Mesenchymal stem cell (in vitro differentiated cells and primary cell): ENCODE data around the gene COBLL1.
A peak's percentile ranks its signal among the peaks of the same experiment; 100 is the strongest.

Experiments used
- DNase-seq: peaks from one replicate; pipeline ENCODE4 v3.0.0-alpha.2; 2013
- H2AFZ ChIP-seq: one replicate; pipeline ENCODE4 v1.6.1; 2013; ENCODE audit warnings: low read depth, mild to moderate bottlenecking, control low read depth, inconsistent platforms, low read length, moderate library complexity
- H2AK5ac ChIP-seq: 2 replicates; pipeline ENCODE4 v1.6.1; 2013; ENCODE audit warnings: low read length, moderate library complexity, mild to moderate bottlenecking, inconsistent platforms; ENCODE audit not compliant: severe bottlenecking
- H2BK120ac ChIP-seq: one replicate; pipeline ENCODE4 v1.6.1; 2013; ENCODE audit warnings: low read depth, mild to moderate bottlenecking, inconsistent platforms, low read length, moderate library complexity
- H2BK12ac ChIP-seq, 2 experiments: one replicate each; pipeline ENCODE4 v1.6.1; 2013; ENCODE audit warnings: inconsistent platforms in 2 of 2, low read length in 2 of 2, mild to moderate bottlenecking in 2 of 2, moderate library complexity in 2 of 2, control low read depth in 1 of 2
- H2BK15ac ChIP-seq: one replicate; pipeline ENCODE4 v1.6.1; 2013; ENCODE audit warnings: mild to moderate bottlenecking, low read depth, inconsistent platforms; ENCODE audit not compliant: poor library complexity, severe bottlenecking
- H2BK5ac ChIP-seq: 2 replicates; pipeline ENCODE4 v1.6.1; 2013; ENCODE audit warnings: low read depth, mild to moderate bottlenecking, low read length, control low read depth, inconsistent platforms; ENCODE audit not compliant: poor library complexity, severe bottlenecking
- H3K14ac ChIP-seq, 2 experiments: one replicate each; pipeline ENCODE4 v1.6.1; 2013; ENCODE audit warnings: inconsistent platforms in 2 of 2, low read length in 2 of 2, control low read depth in 1 of 2, mild to moderate bottlenecking in 1 of 2, moderate library complexity in 1 of 2
- H3K18ac ChIP-seq, 2 experiments: one replicate each; pipeline ENCODE4 v1.6.1; 2013; ENCODE audit warnings: inconsistent platforms in 2 of 2, low read length in 2 of 2, control low read depth in 1 of 2, low read depth in 1 of 2, mild to moderate bottlenecking in 1 of 2
- H3K23ac ChIP-seq, 2 experiments: one replicate each; pipeline ENCODE4 v1.6.1; 2013; ENCODE audit warnings: inconsistent platforms in 2 of 2, low read length in 2 of 2, mild to moderate bottlenecking in 2 of 2, moderate library complexity in 2 of 2, control low read depth in 1 of 2
- H3K27ac ChIP-seq: 2 replicates; pipeline ENCODE4 v1.5.1; 2013; ENCODE audit warnings: mild to moderate bottlenecking, moderate library complexity, low read length, control low read depth, inconsistent platforms; ENCODE audit not compliant: poor library complexity, severe bottlenecking
- H3K27me3 ChIP-seq, 2 experiments: 2 replicates each; pipeline versions ENCODE4 v1.6.1 to v1.7.0; 2013; ENCODE audit warnings: low read length in 2 of 2, mild to moderate bottlenecking in 2 of 2, moderate library complexity in 2 of 2, control low read depth in 1 of 2, inconsistent platforms in 1 of 2; ENCODE audit not compliant: control insufficient read depth in 1 of 2, insufficient read depth in 1 of 2
- H3K36me3 ChIP-seq, 2 experiments: 2 replicates each; pipeline versions ENCODE4 v1.6.1 to v1.7.0; 2013; ENCODE audit warnings: low read length in 2 of 2, control low read depth in 1 of 2, inconsistent platforms in 1 of 2, low read depth in 1 of 2, mild to moderate bottlenecking in 1 of 2; ENCODE audit not compliant: insufficient read depth in 2 of 2, control insufficient read depth in 1 of 2
- H3K4ac ChIP-seq, 2 experiments: one replicate each; pipeline ENCODE4 v1.6.1; 2013; ENCODE audit warnings: inconsistent platforms in 2 of 2, low read length in 2 of 2, mild to moderate bottlenecking in 2 of 2, moderate library complexity in 2 of 2, control low read depth in 1 of 2, low read depth in 1 of 2
- H3K4me1 ChIP-seq: 2 replicates; pipeline ENCODE4 v1.6.1; 2013; ENCODE audit warnings: low read depth, low read length, control low read depth; ENCODE audit not compliant: control insufficient read depth, insufficient read depth
- H3K4me2 ChIP-seq: 2 replicates; pipeline ENCODE4 v1.6.1; 2013; ENCODE audit warnings: low read length, mild to moderate bottlenecking, inconsistent platforms; ENCODE audit not compliant: poor library complexity, severe bottlenecking
- H3K4me3 ChIP-seq, 2 experiments: 2 replicates each; pipeline versions ENCODE4 v1.5.1 to v1.7.0; 2013; ENCODE audit warnings: low read length in 2 of 2, mild to moderate bottlenecking in 2 of 2, control low read depth in 1 of 2, low read depth in 1 of 2; ENCODE audit not compliant: insufficient read depth in 1 of 2
- H3K79me1 ChIP-seq: replicated peaks from 2 replicates; pipeline ENCODE4 v1.6.1; 2013; ENCODE audit warnings: mild to moderate bottlenecking, control low read depth, low read length, inconsistent platforms; ENCODE audit not compliant: poor library complexity, severe bottlenecking
- H3K9ac ChIP-seq: 2 replicates; pipeline ENCODE4 v1.7.0; 2013; ENCODE audit warnings: mild to moderate bottlenecking, low read length, moderate library complexity
- H3K9me3 ChIP-seq: 2 replicates; pipeline ENCODE4 v1.7.0; 2013; ENCODE audit warnings: mild to moderate bottlenecking, low read length; ENCODE audit not compliant: control insufficient read depth
- H4K8ac ChIP-seq: one replicate; pipeline ENCODE4 v1.6.1; 2013; ENCODE audit warnings: inconsistent platforms, mild to moderate bottlenecking, low read length, moderate library complexity
- H4K91ac ChIP-seq: one replicate; pipeline ENCODE4 v1.6.1; 2013; ENCODE audit warnings: mild to moderate bottlenecking, low read length, inconsistent platforms
- WGBS: methylation state at CpG from one replicate; pipeline ENCODE4 v1.1.7; 2013; ENCODE audit warnings: mixed read lengths; 5-methylcytosine and 5-hydroxymethylcytosine counted together

The COBLL1 gene

DNA sequence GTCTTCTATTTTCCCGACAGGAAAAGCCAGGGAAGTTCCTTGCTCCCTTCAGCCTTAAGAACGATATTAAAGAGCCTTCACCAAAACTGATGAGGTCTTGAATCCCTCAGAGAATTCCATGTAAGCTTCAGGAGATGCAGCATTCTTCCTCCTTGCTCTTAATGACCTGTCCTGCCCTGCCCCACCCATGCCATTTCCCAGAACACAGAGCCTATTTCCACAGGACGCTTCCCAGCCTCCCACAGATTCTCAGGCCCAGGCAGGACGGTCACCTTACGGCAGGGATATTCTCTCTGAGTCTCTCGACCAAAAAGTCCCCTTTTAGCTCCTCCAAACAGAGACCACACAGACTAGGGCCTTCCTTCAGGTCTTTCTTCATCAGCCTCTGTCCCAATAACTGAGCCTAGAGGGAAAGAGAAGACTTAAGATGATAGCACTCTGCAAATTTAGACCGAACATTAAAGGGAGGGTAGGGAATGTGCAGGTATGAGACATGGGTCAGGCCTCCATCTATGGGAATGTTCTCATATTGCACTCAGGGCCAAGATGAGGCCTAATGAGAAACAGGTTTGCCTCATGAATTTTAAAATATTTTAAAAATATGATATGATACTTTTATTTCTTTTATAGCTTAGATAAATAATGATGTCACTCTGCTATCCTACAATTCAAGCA is 62.1 kb downstream of the COBLL1 start:
- Histone ChIP-seq H3K4me1 (peaks cover 4% of the 10 kb centered on the region), H3K27me3 (no peaks in the 10 kb centered on the region), H2BK12ac (peak overlapping the region; percentile 8 to 78), H3K4me3 (no peak overlapping the region), H3K18ac (no peak overlapping the region), H2BK120ac (no peak overlapping the region), H3K27ac (no peak overlapping the region), H3K36me3 (peaks cover 0 to 6% of the 10 kb centered on the region in 2 experiments), H3K4me2 (no peak overlapping the region), H2AK5ac (peak overlapping the region; percentile 6), H2BK5ac (no peak overlapping the region), H3K9me3 (no peaks in the 10 kb centered on the region), H2BK15ac (no peak overlapping the region), H2AFZ (no peak overlapping the region), H3K4ac (no peak overlapping the region), H4K8ac (no peak overlapping the region), H3K79me1 (peaks cover 16% of the 10 kb centered on the region), H3K14ac (no peak overlapping the region), H4K91ac (no peak overlapping the region), H3K23ac (no peak overlapping the region), H3K9ac (no peak overlapping the region)
- DNase-seq = no peak
- 73% methylated on average over 7 of the region's 7 CpGs for WGBS

DNA sequence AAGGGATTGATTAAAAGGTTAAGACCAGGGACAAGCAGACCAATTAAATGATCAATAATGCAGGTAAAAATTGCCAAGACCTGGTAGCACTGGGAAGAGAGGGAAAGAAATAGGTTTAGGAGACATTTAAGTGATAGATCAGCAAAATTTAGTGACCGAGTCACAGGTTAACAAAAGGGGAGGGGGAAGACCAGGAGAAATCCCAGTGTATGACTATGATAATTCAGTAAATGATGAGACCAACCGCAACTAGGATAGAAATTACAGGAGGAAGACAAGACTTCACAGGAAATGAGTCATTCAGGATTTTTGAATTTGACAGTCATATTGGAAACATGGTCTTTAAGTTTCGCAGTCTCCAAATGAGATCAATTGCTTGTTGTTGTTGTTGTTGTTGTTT is 62.9 kb downstream of the COBLL1 start:
- H3K14ac ChIP-seq = no peak overlapping the region
- no peaks in the 10 kb centered on the region for H3K9me3 ChIP-seq
- H2AK5ac ChIP-seq = no peak overlapping the region
- no peak overlapping the region for H3K4me2 ChIP-seq
- H4K91ac ChIP-seq = no peak overlapping the region
- H3K79me1 ChIP-seq = peaks cover 19% of the 10 kb centered on the region
- no peak overlapping the region for H3K27ac ChIP-seq
- H3K23ac ChIP-seq = no peak overlapping the region
- H4K8ac ChIP-seq = no peak overlapping the region
- H3K18ac ChIP-seq = no peak overlapping the region
- no peak overlapping the region for H2BK5ac ChIP-seq
- WGBS = 90% methylated on average over 2 of the region's 3 CpGs
- no peak overlapping the region for H2AFZ ChIP-seq
- H3K4me1 ChIP-seq = peaks cover 2% of the 10 kb centered on the region
- H2BK15ac ChIP-seq = no peak overlapping the region
- H3K9ac ChIP-seq = no peak overlapping the region
- H3K36me3 ChIP-seq = peaks cover 0 to 6% of the 10 kb centered on the region in 2 experiments
- no peak for DNase-seq
- no peak overlapping the region for H2BK120ac ChIP-seq
- no peak overlapping the region for H2BK12ac ChIP-seq
- no peak overlapping the region for H3K4me3 ChIP-seq
- H3K4ac ChIP-seq = no peak overlapping the region
- no peaks in the 10 kb centered on the region for H3K27me3 ChIP-seq

DNA sequence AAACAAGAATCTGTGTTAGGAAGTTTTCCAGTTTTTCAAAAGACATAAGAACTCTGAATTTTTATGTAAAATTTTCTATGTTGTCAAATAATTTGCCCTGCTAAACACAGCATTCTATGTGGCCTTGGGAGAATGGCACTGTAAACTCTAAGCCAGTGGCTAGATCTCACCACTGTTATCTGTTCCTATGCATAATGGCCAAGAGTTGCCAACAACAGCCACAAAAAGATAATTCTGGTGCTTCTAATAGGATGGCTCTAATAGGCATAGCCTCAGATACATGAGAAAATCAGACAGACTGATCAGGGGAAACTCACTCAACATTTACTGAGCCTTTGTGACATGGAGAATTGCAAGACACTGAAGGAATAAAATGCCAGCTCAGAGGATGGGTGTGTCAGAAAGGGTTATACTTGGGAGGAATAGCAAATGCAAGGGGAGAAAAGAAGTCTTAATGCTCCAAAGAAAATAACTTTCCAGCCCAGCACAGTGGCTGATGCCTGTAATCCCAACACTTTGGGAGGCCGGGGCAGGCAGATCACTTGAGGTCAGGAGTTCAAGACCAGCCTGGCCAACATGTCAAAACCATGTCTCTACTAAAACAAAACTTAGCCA is 63.7 kb downstream of the COBLL1 start:
- no peak overlapping the region for H3K14ac ChIP-seq
- no peak overlapping the region for H2BK120ac ChIP-seq
- no peak overlapping the region for H4K91ac ChIP-seq
- H3K4me1 ChIP-seq = no peaks in the 10 kb centered on the region
- no peak overlapping the region for H3K4ac ChIP-seq
- no peak overlapping the region for H3K18ac ChIP-seq
- H2BK15ac ChIP-seq = no peak overlapping the region
- no peak overlapping the region for H2BK12ac ChIP-seq
- WGBS = 86% methylated on average over 1 of the region's 1 CpG
- no peak overlapping the region for H3K27ac ChIP-seq
- no peak for DNase-seq
- H3K79me1 ChIP-seq = peaks cover 15% of the 10 kb centered on the region
- H3K23ac ChIP-seq = no peak overlapping the region
- no peak overlapping the region for H2AK5ac ChIP-seq
- no peak overlapping the region for H3K4me3 ChIP-seq
- no peak overlapping the region for H4K8ac ChIP-seq
- no peak overlapping the region for H3K4me2 ChIP-seq
- no peak overlapping the region for H2BK5ac ChIP-seq
- peaks cover 0 to 6% of the 10 kb centered on the region in 2 experiments for H3K36me3 ChIP-seq
- H3K27me3 ChIP-seq = no peaks in the 10 kb centered on the region
- no peaks in the 10 kb centered on the region for H3K9me3 ChIP-seq
- no peak overlapping the region for H3K9ac ChIP-seq
- H2AFZ ChIP-seq = no peak overlapping the region

DNA sequence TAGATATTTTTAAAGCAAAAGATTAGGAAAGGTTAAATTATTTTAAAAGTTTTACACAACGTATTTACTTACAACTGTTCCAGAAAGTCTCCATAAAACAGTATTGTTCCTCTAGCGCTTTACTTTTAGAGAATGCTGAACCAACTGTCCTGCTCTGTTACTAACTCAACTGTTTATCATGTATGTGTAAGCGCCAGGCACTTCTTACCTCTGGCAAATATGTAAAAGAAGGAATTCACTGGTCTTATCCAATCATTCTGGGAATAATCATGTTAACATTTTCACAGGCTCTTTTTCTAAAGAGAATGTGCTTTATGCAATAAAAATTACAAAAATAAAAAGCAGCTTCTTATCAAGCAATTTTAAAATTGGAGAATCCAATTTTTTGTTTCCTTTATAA is 68.0 kb downstream of the COBLL1 start:
- DNase-seq = no peak
- Histone ChIP-seq H3K18ac (no peak overlapping the region), H2BK12ac (no peak overlapping the region), H2BK5ac (no peak overlapping the region), H3K23ac (no peak overlapping the region), H3K4me2 (no peak overlapping the region), H3K9ac (no peak overlapping the region), H4K91ac (no peak overlapping the region), H3K36me3 (peaks cover 0 to 2% of the 10 kb centered on the region in 2 experiments), H2AK5ac (no peak overlapping the region), H3K4me1 (no peaks in the 10 kb centered on the region), H3K27me3 (no peaks in the 10 kb centered on the region), H2BK15ac (no peak overlapping the region), H3K4ac (no peak overlapping the region), H3K9me3 (no peaks in the 10 kb centered on the region), H4K8ac (no peak overlapping the region), H2AFZ (no peak overlapping the region), H3K14ac (no peak overlapping the region), H3K4me3 (no peak overlapping the region), H2BK120ac (no peak overlapping the region), H3K27ac (no peak overlapping the region), H3K79me1 (peaks cover 10% of the 10 kb centered on the region)
- whole genome bisulfite sequencing = 100% methylated on average over 2 of the region's 3 CpGs
